Measurements from ENCODE around the gene PLCL2.

The PLCL2 gene

GRCh38 chr3:17118771-17119170, 234.0 kb downstream of the PLCL2 start:
- no peaks in the 10 kb centered on the region for H4K20me1 ChIP-seq (ENCODE audit: insufficient read depth, low read length)
- no peak overlapping the region for H3K27ac ChIP-seq (ENCODE audit: low read length)
- DNase-seq = no peak
- H3K9me3 ChIP-seq (replicated peaks; ENCODE audit: insufficient read depth, low read length) = no peaks in the 10 kb centered on the region
- H3K27me3 ChIP-seq (replicated peaks; ENCODE audit: insufficient read depth, low read length) = no peaks in the 10 kb centered on the region
- no peaks in the 10 kb centered on the region for H3K36me3 ChIP-seq (replicated peaks; ENCODE audit: insufficient read depth, low read length)
- H3K4me1 ChIP-seq (ENCODE audit: low read length) = no peaks in the 10 kb centered on the region
- H3K4me3 ChIP-seq (ENCODE audit: low read length) = no peak overlapping the region
- no peak overlapping the region for H2AFZ ChIP-seq (ENCODE audit: low read length)
- no peaks in the 10 kb centered on the region for H3K79me2 ChIP-seq (ENCODE audit: low read length)
- H3F3A ChIP-seq (ENCODE audit: insufficient read depth, low read length) = no peaks in the 10 kb centered on the region
- no peaks in the 10 kb centered on the region for H3K9me2 ChIP-seq (replicated peaks; ENCODE audit: insufficient read depth, low read length)
- no peak for TF ChIP-seq EZH2phosphoT487 (IDR thresholded peaks at IDR 0.05; ENCODE audit: low read length)
- no peak for TF ChIP-seq CTCF (IDR thresholded peaks at IDR 0.05; ENCODE audit: low read length)
- no peak for TF ChIP-seq EZH2 (optimal IDR thresholded peaks at IDR 0.05; ENCODE audit: low read depth, low read length)
- H3K9ac ChIP-seq (ENCODE audit: low read length) = no peak overlapping the region
- H3K4me2 ChIP-seq (ENCODE audit: low read depth, low read length) = no peak overlapping the region

GRCh38 chr3:17119201-17120072, 234.7 kb downstream of the PLCL2 start:
- H3F3A ChIP-seq (ENCODE audit: insufficient read depth, low read length) = no peaks in the 10 kb centered on the region
- H4K20me1 ChIP-seq (ENCODE audit: insufficient read depth, low read length) = no peaks in the 10 kb centered on the region
- no peak overlapping the region for H3K4me3 ChIP-seq (ENCODE audit: low read length)
- no peak overlapping the region for H3K4me2 ChIP-seq (ENCODE audit: low read depth, low read length)
- H3K27me3 ChIP-seq (replicated peaks; ENCODE audit: insufficient read depth, low read length) = no peaks in the 10 kb centered on the region
- H3K9me3 ChIP-seq (replicated peaks; ENCODE audit: insufficient read depth, low read length) = no peaks in the 10 kb centered on the region
- no peaks in the 10 kb centered on the region for H3K36me3 ChIP-seq (replicated peaks; ENCODE audit: insufficient read depth, low read length)
- no peaks in the 10 kb centered on the region for H3K79me2 ChIP-seq (ENCODE audit: low read length)
- no peak for DNase-seq
- no peak overlapping the region for H3K9ac ChIP-seq (ENCODE audit: low read length)
- no peaks in the 10 kb centered on the region for H3K4me1 ChIP-seq (ENCODE audit: low read length)
- no peak overlapping the region for H2AFZ ChIP-seq (ENCODE audit: low read length)
- H3K27ac ChIP-seq (ENCODE audit: low read length) = no peak overlapping the region
- H3K9me2 ChIP-seq (replicated peaks; ENCODE audit: insufficient read depth, low read length) = no peaks in the 10 kb centered on the region
- TF ChIP-seq EZH2 (optimal IDR thresholded peaks at IDR 0.05; ENCODE audit: low read depth, low read length) (no peak), EZH2phosphoT487 (IDR thresholded peaks at IDR 0.05; ENCODE audit: low read length) (no peak), CTCF (IDR thresholded peaks at IDR 0.05; ENCODE audit: low read length) (no peak)

- Histone ChIP-seq H2AFZ (ENCODE audit: low read length) (no peak overlapping the region), H3K4me3 (ENCODE audit: low read length) (no peak overlapping the region), H3K79me2 (ENCODE audit: low read length) (no peaks in the 10 kb centered on the region), H3K36me3 (replicated peaks; ENCODE audit: insufficient read depth, low read length) (no peaks in the 10 kb centered on the region), H4K20me1 (ENCODE audit: insufficient read depth, low read length) (no peaks in the 10 kb centered on the region), H3K4me2 (ENCODE audit: low read depth, low read length) (no peak overlapping the region), H3F3A (ENCODE audit: insufficient read depth, low read length) (no peaks in the 10 kb centered on the region), H3K27ac (ENCODE audit: low read length) (no peak overlapping the region), H3K9me2 (replicated peaks; ENCODE audit: insufficient read depth, low read length) (no peaks in the 10 kb centered on the region), H3K9ac (ENCODE audit: low read length) (no peak overlapping the region), H3K27me3 (replicated peaks; ENCODE audit: insufficient read depth, low read length) (no peaks in the 10 kb centered on the region), H3K4me1 (ENCODE audit: low read length) (no peaks in the 10 kb centered on the region), H3K9me3 (replicated peaks; ENCODE audit: insufficient read depth, low read length) (no peaks in the 10 kb centered on the region)
- DNase-seq = no peak
- no peak for TF ChIP-seq EZH2phosphoT487 (IDR thresholded peaks at IDR 0.05; ENCODE audit: low read length)
- no peak for TF ChIP-seq EZH2 (optimal IDR thresholded peaks at IDR 0.05; ENCODE audit: low read depth, low read length)
- TF ChIP-seq CTCF (IDR thresholded peaks at IDR 0.05; ENCODE audit: low read length) = no peak
Measured at GRCh38 chr3:17120115-17120514, 235.4 kb downstream of the PLCL2 start.
